IPS-18a (cell line): ENCODE measurements around the gene AOC1.
"Not testable (repeated sequence)": the region's sequence is repeated elsewhere in the genome, so short reads cannot be mapped to it uniquely, and the experiment has no call there.

Experiments used
- H3K27ac ChIP-seq: one replicate; pipeline ENCODE4 v1.5.1; 2013; ENCODE audit warnings: low read length
- H3K27me3 ChIP-seq: one replicate; pipeline ENCODE4 v1.6.1; 2013; ENCODE audit warnings: mild to moderate bottlenecking, low read length; ENCODE audit not compliant: control insufficient read depth, insufficient read depth
- H3K36me3 ChIP-seq: one replicate; pipeline ENCODE4 v1.6.1; 2013; ENCODE audit warnings: low read depth, low read length; ENCODE audit not compliant: control insufficient read depth
- H3K4me1 ChIP-seq: one replicate; pipeline ENCODE4 v1.6.1; 2013; ENCODE audit warnings: low read depth, low read length; ENCODE audit not compliant: control insufficient read depth
- H3K4me3 ChIP-seq: one replicate; pipeline ENCODE4 v1.5.1; 2013; ENCODE audit warnings: low read length
- H3K9ac ChIP-seq: one replicate; pipeline ENCODE4 v1.6.1; 2013; ENCODE audit warnings: mild to moderate bottlenecking, low read length, moderate library complexity
- H3K9me3 ChIP-seq: one replicate; pipeline ENCODE4 v1.6.1; 2013; ENCODE audit warnings: low read depth, low read length; ENCODE audit not compliant: control insufficient read depth

AOC1 gene

DNA sequence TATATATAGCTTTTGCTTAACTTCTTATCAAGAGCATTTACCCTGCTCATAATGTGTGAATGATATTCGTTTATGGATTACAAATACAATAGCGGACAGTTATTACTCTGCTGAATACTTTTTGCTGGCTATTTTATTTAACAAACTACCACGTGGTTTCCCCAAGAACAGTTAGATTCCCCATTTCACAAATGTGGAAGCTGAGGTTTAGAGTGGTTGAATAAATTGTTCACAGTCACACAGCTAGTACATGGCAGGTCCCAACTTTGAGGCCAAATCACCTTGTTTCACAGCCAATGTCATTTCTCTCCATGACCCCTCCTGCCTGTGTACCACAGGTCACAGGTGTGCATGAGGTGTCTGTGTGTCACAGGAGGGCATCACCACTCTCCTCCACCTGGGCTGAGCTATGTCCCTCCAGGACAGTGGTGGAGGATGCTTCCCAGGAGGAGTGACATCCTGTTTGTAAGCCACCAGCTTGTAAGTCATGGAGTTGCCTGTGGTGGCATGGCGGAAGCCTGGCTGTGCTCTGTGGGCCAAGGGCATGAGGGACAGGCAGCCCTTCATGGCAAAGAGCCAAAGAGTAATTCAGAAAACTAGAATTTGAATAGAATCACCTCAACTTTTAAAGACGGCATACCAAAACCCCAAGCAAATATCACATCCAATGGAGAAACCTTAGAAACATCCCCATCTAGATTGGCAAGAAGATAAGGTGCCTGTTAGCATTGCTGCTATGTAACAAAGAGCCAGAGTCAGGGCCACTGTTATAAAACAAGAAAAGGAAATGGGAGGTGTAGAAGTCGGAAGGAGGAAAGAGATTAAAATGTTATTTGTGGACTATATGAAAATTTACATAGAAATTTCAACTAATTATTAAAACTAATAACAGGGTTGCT lies 51.9 kb downstream of the AOC1 start:
- Histone ChIP-seq H3K9ac (no peak overlapping the region), H3K27me3 (peaks cover 16% of the 10 kb centered on the region), H3K36me3 (no peaks in the 10 kb centered on the region), H3K9me3 (no peaks in the 10 kb centered on the region), H3K27ac (no peak overlapping the region), H3K4me3 (no peak overlapping the region), H3K4me1 (peaks cover 4% of the 10 kb centered on the region)

DNA sequence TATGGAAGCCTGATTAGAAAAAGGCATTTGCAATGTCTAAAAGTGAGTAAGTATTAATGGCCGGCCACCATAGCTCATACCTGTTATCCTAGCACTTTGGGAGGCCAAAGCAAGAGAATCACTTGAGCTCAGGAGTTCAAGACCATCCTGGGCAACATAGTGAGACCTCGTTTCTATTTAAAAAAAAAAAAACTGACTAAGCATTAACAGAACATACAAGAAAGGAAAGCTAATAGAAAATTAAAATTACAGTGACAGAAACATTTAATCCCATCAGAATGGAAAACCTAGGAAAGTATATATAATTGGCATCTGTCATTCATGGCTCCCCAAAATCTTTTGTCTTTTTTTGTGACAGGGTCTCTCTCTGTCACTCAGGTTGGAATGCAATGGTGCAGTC lies 55.9 kb downstream of the AOC1 start:
- Histone ChIP-seq H3K27me3 (no peaks in the 10 kb centered on the region), H3K9ac (no peak overlapping the region), H3K9me3 (no peaks in the 10 kb centered on the region), H3K4me1 (peaks cover 4% of the 10 kb centered on the region), H3K4me3 (no peak overlapping the region), H3K27ac (no peak overlapping the region), H3K36me3 (no peaks in the 10 kb centered on the region)

DNA sequence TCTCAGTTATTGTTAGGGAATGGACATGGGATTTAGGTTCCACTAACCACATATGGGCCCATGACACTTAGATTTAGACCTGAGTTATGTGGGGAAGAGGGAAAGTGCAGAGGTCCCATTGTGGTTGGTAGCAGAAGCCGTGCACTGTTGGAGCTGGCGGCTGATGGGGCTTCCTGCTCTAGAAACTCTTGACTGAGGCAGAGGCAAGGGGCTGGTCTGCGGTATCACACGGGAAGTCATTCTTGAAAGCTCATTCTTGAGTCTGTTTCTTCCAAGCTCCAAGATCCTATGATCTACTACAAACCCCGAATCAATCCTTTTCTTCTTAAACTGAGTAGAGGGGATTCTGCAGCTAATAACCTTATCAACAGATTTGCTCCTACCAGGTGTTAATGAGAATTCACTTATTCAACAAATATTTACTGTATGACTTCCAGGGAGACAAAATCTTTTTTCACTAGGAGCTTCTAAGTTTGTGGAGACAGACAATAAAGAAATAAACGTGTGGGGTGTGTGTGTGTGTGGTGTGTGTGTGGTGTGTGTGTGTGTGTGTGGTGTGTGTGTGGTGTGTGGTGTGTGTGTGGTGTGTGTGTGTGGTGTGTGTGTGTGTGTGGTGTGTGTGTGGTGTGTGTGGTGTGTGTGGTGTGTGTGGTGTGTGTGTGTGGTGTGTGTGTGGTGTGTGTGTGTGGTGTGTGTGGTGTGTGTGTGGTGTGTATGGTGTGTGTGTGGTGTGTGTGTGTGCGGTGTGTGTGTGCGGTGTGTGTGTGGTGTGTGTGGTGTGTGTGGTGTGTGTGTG lies 57.1 kb downstream of the AOC1 start:
- no peak overlapping the region for H3K4me3 ChIP-seq
- no peaks in the 10 kb centered on the region for H3K9me3 ChIP-seq
- no peak overlapping the region for H3K27ac ChIP-seq
- no peaks in the 10 kb centered on the region for H3K27me3 ChIP-seq
- H3K4me1 ChIP-seq, result peaks cover 4% of the 10 kb centered on the region
- H3K9ac ChIP-seq, result no peak overlapping the region
- no peaks in the 10 kb centered on the region for H3K36me3 ChIP-seq

GRCh38 chr7:150910305-150910995 lies 58.1 kb downstream of the AOC1 start:
- not testable (repeated sequence) for H3K27me3 ChIP-seq, H3K9me3 ChIP-seq, H3K4me1 ChIP-seq, H3K9ac ChIP-seq, H3K36me3 ChIP-seq, H3K4me3 ChIP-seq, H3K27ac ChIP-seq

DNA sequence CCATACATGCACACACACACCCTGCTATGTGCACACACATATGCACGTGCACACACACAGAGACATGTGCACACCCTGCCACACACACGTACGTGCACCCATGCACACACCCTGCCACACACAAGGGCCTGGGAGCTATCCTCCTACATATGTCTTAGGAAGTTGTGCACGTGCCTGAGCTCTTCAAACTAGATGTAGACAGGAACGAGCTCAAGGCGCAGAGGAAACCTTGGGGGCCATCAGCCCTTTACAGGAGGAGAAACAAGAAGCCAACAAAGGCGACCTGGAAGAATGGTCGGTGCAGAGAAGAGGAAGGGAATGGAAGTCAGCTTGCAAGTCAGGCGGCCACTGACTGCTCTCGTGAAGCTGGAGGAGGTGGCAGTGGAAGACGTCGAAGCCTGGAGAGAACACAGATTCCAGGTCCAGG lies 58.7 kb downstream of the AOC1 start:
- H3K9ac ChIP-seq, result no peak overlapping the region
- H3K36me3 ChIP-seq, result no peaks in the 10 kb centered on the region
- no peaks in the 10 kb centered on the region for H3K9me3 ChIP-seq
- no peak overlapping the region for H3K27ac ChIP-seq
- peaks cover 4% of the 10 kb centered on the region for H3K4me1 ChIP-seq
- no peaks in the 10 kb centered on the region for H3K27me3 ChIP-seq
- no peak overlapping the region for H3K4me3 ChIP-seq
